OCI-LY7 (cell line): ENCODE data around the gene STIP1. TPM values are rescaled to one million over a fixed set of nuclear protein-coding genes. Genes with fewer than 3 reads are reported as not detected.

Experiments
- BruUV-seq: library from RNA; stranded (reverse); fragments of 400-500 nt; replicated peaks from 2 replicates; lab custom pipeline; 2021; lab: Mats Ljungman, UMichigan
- CTCF ChIA-PET: fragments of 300-600 bp; sonication (Branson Sonifier 250); formaldehyde crosslinking; loops from one replicate; lab custom pipeline; 2022; ENCODE audit warnings: antibody characterized with exemption; ENCODE audit not compliant: unreplicated experiment; lab: Charles Lee
- POLR2A ChIA-PET: fragments of 300-600 bp; sonication (Branson Sonifier 250); formaldehyde crosslinking; loops from one replicate; lab custom pipeline; 2022; ENCODE audit warnings: antibody characterized with exemption; lab: Charles Lee
- DNase-seq: peaks from one replicate; pipeline ENCODE4 v3.0.0-alpha.2; 2015; ENCODE audit warnings: low spot score
- H2AFZ ChIP-seq: fragments of 200-600 bp; sonication (generic), shearing (Covaris generic); 2 replicates; pipeline ENCODE4 v1.6.1; 2014; ENCODE audit warnings: mild to moderate bottlenecking, antibody characterized with exemption, low read length, moderate library complexity
- H3K27ac ChIP-seq: fragments of 200-600 bp; sonication (generic); 2 replicates; pipeline ENCODE4 v1.5.1; 2014; ENCODE audit warnings: mixed run types, low read depth, mild to moderate bottlenecking, moderate library complexity, low read length, inconsistent platforms; ENCODE audit not compliant: poor library complexity, severe bottlenecking
- H3K36me3 ChIP-seq: fragments of 200-600 bp; sonication (generic); 2 replicates; pipeline ENCODE4 v1.6.1; 2014; ENCODE audit warnings: mild to moderate bottlenecking, antibody characterized with exemption, low read length, moderate library complexity, mixed read lengths; ENCODE audit not compliant: insufficient read depth
- H3K4me1 ChIP-seq: fragments of 200-600 bp; sonication (generic); 2 replicates; pipeline ENCODE4 v1.5.1; 2014; ENCODE audit warnings: mild to moderate bottlenecking, low read length; ENCODE audit not compliant: insufficient read depth, poor library complexity, severe bottlenecking
- H3K4me2 ChIP-seq: fragments of 200-600 bp; sonication (generic); 2 replicates; pipeline ENCODE4 v1.6.1; 2014; ENCODE audit warnings: mild to moderate bottlenecking, low read length
- H3K4me3 ChIP-seq: fragments of 200-600 bp; sonication (generic); 2 replicates; pipeline ENCODE4 v1.5.1; 2014; ENCODE audit warnings: mild to moderate bottlenecking, low read depth, low read length; ENCODE audit not compliant: poor library complexity, severe bottlenecking
- H3K79me2 ChIP-seq: fragments of 200-600 bp; sonication (generic); 2 replicates; pipeline ENCODE4 v1.6.1; 2016; ENCODE audit warnings: low read depth, mild to moderate bottlenecking, low read length, moderate library complexity, mixed read lengths; ENCODE audit not compliant: insufficient read depth
- H3K9me2 ChIP-seq: fragments of 200-600 bp; sonication (generic); 2 replicates; pipeline ENCODE4 v1.6.1; 2016; ENCODE audit warnings: mild to moderate bottlenecking, low read length, mixed read lengths; ENCODE audit not compliant: insufficient read depth
- H3K9me3 ChIP-seq: fragments of 200-600 bp; sonication (generic); 2 replicates; pipeline ENCODE4 v1.6.1; 2014; ENCODE audit warnings: mild to moderate bottlenecking, mixed run types, low read length, mixed read lengths
- H4K20me1 ChIP-seq: fragments of 200-600 bp; sonication (generic); 2 replicates; pipeline ENCODE4 v1.6.1; 2014; ENCODE audit warnings: mild to moderate bottlenecking, antibody characterized with exemption, low read length, moderate library complexity, mixed read lengths; ENCODE audit not compliant: insufficient read depth
- CTCF ChIP-seq: fragments of 200-600 bp; sonication (generic); conservative IDR thresholded peaks from 2 replicates; pipeline ENCODE4 v1.5.1; 2014; ENCODE audit warnings: mild to moderate bottlenecking, antibody characterized with exemption, low read length, moderate library complexity, mixed read lengths
- EZH2phosphoT487 ChIP-seq: fragments of 200-600 bp; sonication (generic); IDR thresholded peaks from 2 replicates; pipeline ENCODE4 v1.6.1; 2018; ENCODE audit warnings: low read depth, borderline replicate concordance, mild to moderate bottlenecking, mixed run types, antibody characterized with exemption, low read length, moderate library complexity, mixed read lengths
- intact Hi-C: fragments of 100-400 bp; cut with micrococcal nuclease; formaldehyde crosslinking; loops from one replicate; pipeline ENCODE4 v1.10.0; 2022; ENCODE audit not compliant: unreplicated experiment
- total RNA-seq, 2 experiments: library from RNA; depleted of rRNA in 1 of 2; stranded (reverse); fragments of >200 nt in 1 of 2; shearing (Covaris generic) in 1 of 2; gene quantifications; 2 replicates each; pipeline ENCODE4 v1.2.3, GENCODE V29; 2014 to 2022

Gene STIP1
- total RNA-seq, 2 experiments from 2014 or later, result 240 to 271 TPM

GRCh38 chr11:64232967-64233315, 47.0 kb downstream of the STIP1 start:
- Histone ChIP-seq H3K4me3 (no peak overlapping the region), H3K9me3 (no peaks in the 10 kb centered on the region), H3K36me3 (peaks cover 9% of the 10 kb centered on the region; the same call in 1 of the 2 replicates), H3K27ac (no peak overlapping the region), H4K20me1 (no peaks in the 10 kb centered on the region), H3K4me2 (no peak overlapping the region), H2AFZ (no peak overlapping the region), H3K4me1 (peaks cover 44% of the 10 kb centered on the region), H3K79me2 (no peaks in the 10 kb centered on the region; the same call in 1 of the 2 replicates), H3K9me2 (no peaks in the 10 kb centered on the region)
- intact Hi-C loops, result no loop called here
- CTCF ChIA-PET, result interaction anchor here (0.6 kb wide), 1 partner anchor 219 kb away, joined by 3 read pairs; no protein-coding TSS in a partner anchor
- TF ChIP-seq CTCF (no peak), EZH2phosphoT487 (no peak)
- POLR2A ChIA-PET, result interaction anchor here (1.2 to 1.3 kb wide), 2 partner anchors 8 to 27 kb away, joined by 4 to 5 read pairs; partner anchors contain the start of genes FERMT3 and FKBP2
- no TSS peak for BruUV-seq
- DNase-seq, result no peak

- no TSS peak for BruUV-seq
Measured at GRCh38 chr11:64233913-64234586, 48.1 kb downstream of the STIP1 start, which contains the start of gene VEGFB. VEGFB (plus strand) TSS chr11:64234584; CDS start chr11:64234834, 250 bp downstream.

More at GRCh38 chr11:64233913-64234586, 48.1 kb downstream of the STIP1 start, which contains the start of gene VEGFB:
- TF ChIP-seq EZH2phosphoT487, result no peak
- no peak for TF ChIP-seq CTCF
- H3K27ac ChIP-seq, result peak within 1 kb of the TSS; percentile 33
- ChIA-PET POLR2A (interaction anchor here (0.6 kb wide), 1 partner anchor 77 kb away, joined by 4 read pairs; no protein-coding TSS in a partner anchor), CTCF (no interaction called here)
- no peaks in the 10 kb centered on the region for H4K20me1 ChIP-seq
- no peaks in the 10 kb centered on the region for H3K9me2 ChIP-seq
- intact Hi-C loops, result no loop called here
- peak within 1 kb of the TSS; percentile 74 for H3K4me3 ChIP-seq
- peaks cover 52% of the 10 kb centered on the region for H3K4me1 ChIP-seq
- peak within 1 kb of the TSS; percentile 82 for H3K4me2 ChIP-seq
- H3K9me3 ChIP-seq, result no peaks in the 10 kb centered on the region
- peak within 1 kb of the TSS; percentile 18; the same call in 1 of the 2 replicates for H2AFZ ChIP-seq
- no peaks in the 10 kb centered on the region; the same call in 1 of the 2 replicates for H3K79me2 ChIP-seq
- H3K36me3 ChIP-seq, result peaks cover 18% of the 10 kb centered on the region
- peak; percentile 67 for DNase-seq
